SK-N-SH (cell line): ENCODE results near the gene HUS1. TPM values are rescaled to one million over a fixed set of nuclear protein-coding genes. Genes with fewer than 3 reads are reported as not detected.

Experiments used
- CTCF ChIA-PET: fragments of 300-600, 350-600 bp; formaldehyde crosslinking; extraction: SDS; loops from one replicate; lab custom pipeline; 2021; lab: Yijun Ruan, JAX
- POLR2A ChIA-PET: fragments of 350-600 bp; sonication (Branson Sonifier 250); formaldehyde crosslinking; extraction: SDS; loops from one replicate; lab custom pipeline; 2020; ENCODE audit warnings: antibody characterized with exemption, inconsistent platforms; lab: Yijun Ruan, JAX
- DNase-seq: peaks from one replicate; pipeline ENCODE4 v3.0.0; 2012
- H2AFZ ChIP-seq: fragments of 200-600 bp; sonication (generic); 2 replicates; pipeline ENCODE4 v1.8.1; 2016; ENCODE audit warnings: antibody characterized with exemption, mild to moderate bottlenecking, low read depth
- H3F3A ChIP-seq: fragments of 200-600 bp; sonication (generic); replicated peaks from 2 replicates; pipeline ENCODE3; 2016; ENCODE audit warnings: antibody characterized with exemption, mild to moderate bottlenecking; ENCODE audit not compliant: insufficient read depth
- H3K27ac ChIP-seq, 2 experiments: fragments of 200-500 bp in 1 of 2; fragments of 200-600 bp in 1 of 2; sonication (Bioruptor generic) in 1 of 2; sonication (generic), shearing (Covaris generic) in 1 of 2; 2 replicates each; pipeline versions ENCODE4 v1.5.1 to v1.6.1; 2014 to 2016; ENCODE audit warnings: low read depth in 2 of 2, inconsistent platforms in 1 of 2, low read length in 1 of 2, mild to moderate bottlenecking in 1 of 2, mixed read lengths in 1 of 2
- H3K27me3 ChIP-seq: fragments of 200-600 bp; sonication (generic), shearing (Covaris generic); 2 replicates; pipeline ENCODE4 v1.6.1; 2016; ENCODE audit warnings: mixed run types; ENCODE audit not compliant: insufficient read depth
- H3K36me3 ChIP-seq, 2 experiments: fragments of 200-500 bp in 1 of 2; fragments of 200-600 bp in 1 of 2; sonication (Bioruptor generic) in 1 of 2; sonication (generic) in 1 of 2; replicated peaks in 1 of 2; 2 replicates each; pipeline versions ENCODE3 to v1.5.1; 2014 to 2016; ENCODE audit warnings: low read length in 1 of 2, mild to moderate bottlenecking in 1 of 2; ENCODE audit not compliant: insufficient read depth in 2 of 2, control insufficient read depth in 1 of 2
- H3K4me1 ChIP-seq, 2 experiments: fragments of 200-500 bp in 1 of 2; fragments of 200-600 bp in 1 of 2; sonication (Bioruptor generic) in 1 of 2; sonication (generic), shearing (Covaris generic) in 1 of 2; 2 replicates each; pipeline versions ENCODE4 v1.5.1 to v1.6.1; 2014 to 2016; ENCODE audit warnings: low read depth in 1 of 2, low read length in 1 of 2, mixed run types in 1 of 2; ENCODE audit not compliant: insufficient read depth in 2 of 2, control insufficient read depth in 1 of 2
- H3K4me2 ChIP-seq: fragments of 200-600 bp; sonication (generic), shearing (Covaris generic); 2 replicates; pipeline ENCODE4 v1.6.1; 2017; ENCODE audit warnings: mixed run types
- H3K4me3 ChIP-seq, 2 experiments: fragments of 200-500 bp in 1 of 2; fragments of 200-600 bp in 1 of 2; sonication (Bioruptor generic) in 1 of 2; sonication (generic), shearing (Covaris generic) in 1 of 2; 2 replicates each; pipeline versions ENCODE4 v1.5.1 to v1.8.1; 2014 to 2016; ENCODE audit warnings: low read depth in 2 of 2, inconsistent platforms in 1 of 2, low read length in 1 of 2, mild to moderate bottlenecking in 1 of 2, mixed read lengths in 1 of 2, moderate library complexity in 1 of 2
- H3K79me2 ChIP-seq: fragments of 200-600 bp; sonication (generic); 2 replicates; pipeline ENCODE4 v1.8.1; 2017; ENCODE audit warnings: mild to moderate bottlenecking; ENCODE audit not compliant: insufficient read depth
- H3K9ac ChIP-seq: fragments of 200-600 bp; sonication (generic); 2 replicates; pipeline ENCODE4 v1.6.1; 2017; ENCODE audit warnings: mixed run types
- H3K9me2 ChIP-seq: fragments of 200-600 bp; sonication (generic); 2 replicates; pipeline ENCODE4 v1.6.1; 2017; ENCODE audit warnings: mixed run types
- H3K9me3 ChIP-seq: fragments of 200-600 bp; sonication (generic); 2 replicates; pipeline ENCODE4 v1.6.1; 2017; ENCODE audit warnings: mixed run types, mild to moderate bottlenecking, moderate library complexity
- H4K20me1 ChIP-seq: fragments of 200-600 bp; sonication (generic); 2 replicates; pipeline ENCODE4 v1.6.1; 2017; ENCODE audit warnings: mild to moderate bottlenecking, mixed run types; ENCODE audit not compliant: insufficient read depth
- EP300 ChIP-seq, 2 experiments: IDR thresholded peaks; 2 replicates each; pipeline versions ENCODE4 v1.4.0 to v1.6.1; 2012; ENCODE audit warnings: borderline replicate concordance in 1 of 2, low read depth in 1 of 2, low read length in 1 of 2
- FOSL2 ChIP-seq: IDR thresholded peaks from 2 replicates; pipeline ENCODE4 v1.4.0; 2012; ENCODE audit warnings: low read depth, mild to moderate bottlenecking, moderate library complexity, borderline replicate concordance
- PBX3 ChIP-seq: IDR thresholded peaks from 2 replicates; pipeline ENCODE4; 2012
- REST ChIP-seq: IDR thresholded peaks from 2 replicates; pipeline ENCODE4 v1.6.1; 2012; ENCODE audit warnings: mild to moderate bottlenecking, low read depth, low read length, moderate library complexity
- TEAD4 ChIP-seq: IDR thresholded peaks from 2 replicates; pipeline ENCODE4 v1.4.0; 2012; ENCODE audit warnings: mild to moderate bottlenecking, borderline replicate concordance; ENCODE audit not compliant: insufficient read depth
- USF1 ChIP-seq: IDR thresholded peaks from 2 replicates; pipeline ENCODE4 v1.4.0; 2012; ENCODE audit warnings: low read depth, borderline replicate concordance
- USF2 ChIP-seq: fragments of 150-350 bp; IDR thresholded peaks from 2 replicates; pipeline ENCODE4 v1.6.1; 2017; ENCODE audit warnings: antibody characterized with exemption, low read length, low read depth, borderline replicate concordance
- YY1 ChIP-seq: IDR thresholded peaks from 2 replicates; pipeline ENCODE4 v1.4.0; 2012; ENCODE audit warnings: low read depth, mild to moderate bottlenecking
- WGBS: methylation state at CpG from one replicate; pipeline ENCODE4 v1.1.6; 2017; ENCODE audit warnings: low lambda C conversion rate; 5-methylcytosine and 5-hydroxymethylcytosine counted together
- polyA plus RNA-seq, 3 experiments: library from polyadenylated mRNA; depleted of rRNA; stranded (reverse); fragments of >200 nt; gene quantifications; 2 replicates each; pipeline ENCODE4 v1.2.3, GENCODE V29; 2012

HUS1 gene
- polyA plus RNA-seq, 1 of the 3 experiments (the other 2 are of a cell fraction) = 17.8 TPM

- Histone ChIP-seq H3K79me2 (no peaks in the 10 kb centered on the region), H4K20me1 (no peaks in the 10 kb centered on the region), H3K4me1 (peaks cover 11 to 23% of the 10 kb centered on the region in 2 experiments), H3K4me2 (no peak overlapping the region), H3K4me3 (no peak overlapping the region), H3K9me3 (no peaks in the 10 kb centered on the region), H3K9ac (no peak overlapping the region), H3K27me3 (no peaks in the 10 kb centered on the region), H2AFZ (no peak overlapping the region)
- CTCF ChIA-PET = interaction anchor here (2.2 to 12.4 kb wide), 4 partner anchors 18 to 171 kb away, joined by 6 to 221 read pairs (median 24); no protein-coding TSS in a partner anchor
- DNase-seq = no peak
- TF ChIP-seq EP300 (IDR thresholded peaks at IDR 0.05; ENCODE audit: borderline replicate concordance in 1 of 2, low read depth in 1 of 2, low read length in 1 of 2) (no peak), PBX3 (no peak), FOSL2 (no peak), USF1 (no peak), USF2 (no peak), REST (no peak), YY1 (no peak), TEAD4 (no peak)
- TF ChIP-seq, all 33 proteins: peak for 0
- WGBS = 82% methylated on average over 7 of the region's 7 CpGs
- POLR2A ChIA-PET = no interaction called here
- no peaks in the 10 kb centered on the region for H3K9me2 ChIP-seq
- H3F3A ChIP-seq = peaks cover 4% of the 10 kb centered on the region
- H3K36me3 ChIP-seq = no peaks in the 10 kb centered on the region
- no peak overlapping the region for H3K27ac ChIP-seq
Measured at GRCh38 chr7:47946581-47947354, 32.6 kb downstream of the HUS1 start.
